ENCODE measurements around the gene ARTN.

Gene ARTN

GRCh38 chr1:43971336-43971980 is 37.9 kb downstream of the ARTN start:
- DNase-seq (ENCODE audit: low spot score): no peak

- peak; percentile 47 for DNase-seq (ENCODE audit: low spot score)
Observed at GRCh38 chr1:43973981-43974442, 40.4 kb downstream of the ARTN start.

- DNase-seq (ENCODE audit: low spot score): peak; percentile 93
Observed at GRCh38 chr1:43974443-43975248, 41.0 kb downstream of the ARTN start, which contains the start of gene ATP6V0B. Gene ATP6V0B, plus strand, starts transcription at chr1:43974960. Its CDS starts 81 bp downstream, at chr1:43975041.

DNA sequence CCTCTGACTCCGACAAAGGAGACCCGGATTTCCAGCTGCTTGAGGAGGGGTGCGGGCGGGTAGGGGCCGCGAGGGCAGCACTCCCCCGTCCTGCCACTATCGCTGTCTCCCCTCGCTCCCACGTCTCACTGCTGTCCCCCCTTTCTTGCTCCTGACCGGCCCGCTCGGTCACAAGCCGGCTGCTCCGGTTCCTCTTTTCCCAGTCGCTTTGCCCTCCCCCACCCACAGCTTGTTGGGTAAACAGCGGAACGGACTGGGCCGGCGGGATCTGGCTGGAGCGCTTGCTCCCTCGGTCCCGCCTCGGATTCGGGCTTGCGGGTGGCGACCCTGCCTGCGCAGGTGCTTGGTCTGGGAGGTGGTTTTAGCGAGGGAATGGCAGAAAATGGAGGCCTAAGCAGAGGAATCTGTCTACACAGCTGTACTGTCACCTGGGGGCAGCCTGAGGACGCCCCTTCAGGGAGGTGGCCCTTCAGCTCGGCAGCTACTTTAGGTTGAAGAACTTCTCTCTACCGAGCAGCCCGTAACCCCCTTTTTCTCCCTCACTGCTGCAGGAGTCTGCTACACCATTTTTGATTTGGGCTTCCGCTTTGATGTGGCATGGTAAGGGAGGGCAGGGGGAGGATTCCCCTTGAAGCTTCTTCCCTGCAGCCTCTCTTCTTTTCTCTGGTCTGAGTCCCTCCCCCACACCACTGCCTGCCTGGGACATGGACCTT is 41.8 kb downstream of the ARTN start:
- no peak for DNase-seq (ENCODE audit: low spot score)

DNA sequence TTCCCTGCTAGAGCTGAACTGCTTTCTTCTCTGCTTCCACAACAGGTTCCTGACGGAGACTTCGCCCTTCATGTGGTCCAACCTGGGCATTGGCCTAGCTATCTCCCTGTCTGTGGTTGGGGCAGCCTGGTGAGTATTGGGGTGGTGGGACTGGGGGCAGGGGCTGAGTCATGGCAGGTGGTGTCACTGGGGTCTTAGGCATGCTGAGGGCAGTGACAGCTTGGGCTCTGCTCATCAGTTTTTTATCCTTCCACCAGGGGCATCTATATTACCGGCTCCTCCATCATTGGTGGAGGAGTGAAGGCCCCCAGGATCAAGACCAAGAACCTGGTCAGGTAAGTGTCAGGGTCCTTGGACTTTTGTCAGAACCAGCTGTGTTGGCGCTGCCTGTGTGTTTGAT is 42.4 kb downstream of the ARTN start:
- DNase-seq (ENCODE audit: low spot score): no peak

DNA sequence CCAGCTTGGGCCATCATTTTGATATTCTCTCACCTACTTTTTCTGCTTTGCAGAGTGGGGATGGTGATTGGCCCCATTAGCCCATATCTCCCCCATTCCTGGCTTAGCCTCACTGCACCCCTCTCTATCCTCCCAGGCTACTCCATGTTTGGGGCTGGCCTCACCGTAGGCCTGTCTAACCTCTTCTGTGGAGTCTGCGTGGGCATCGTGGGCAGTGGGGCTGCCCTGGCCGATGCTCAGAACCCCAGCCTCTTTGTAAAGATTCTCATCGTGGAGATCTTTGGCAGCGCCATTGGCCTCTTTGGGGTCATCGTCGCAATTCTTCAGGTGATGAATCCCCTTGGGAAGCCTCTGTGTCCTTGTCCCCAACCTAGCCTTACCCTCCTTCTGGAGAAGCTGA is 43.3 kb downstream of the ARTN start:
- no peak for DNase-seq (ENCODE audit: low spot score)

DNA sequence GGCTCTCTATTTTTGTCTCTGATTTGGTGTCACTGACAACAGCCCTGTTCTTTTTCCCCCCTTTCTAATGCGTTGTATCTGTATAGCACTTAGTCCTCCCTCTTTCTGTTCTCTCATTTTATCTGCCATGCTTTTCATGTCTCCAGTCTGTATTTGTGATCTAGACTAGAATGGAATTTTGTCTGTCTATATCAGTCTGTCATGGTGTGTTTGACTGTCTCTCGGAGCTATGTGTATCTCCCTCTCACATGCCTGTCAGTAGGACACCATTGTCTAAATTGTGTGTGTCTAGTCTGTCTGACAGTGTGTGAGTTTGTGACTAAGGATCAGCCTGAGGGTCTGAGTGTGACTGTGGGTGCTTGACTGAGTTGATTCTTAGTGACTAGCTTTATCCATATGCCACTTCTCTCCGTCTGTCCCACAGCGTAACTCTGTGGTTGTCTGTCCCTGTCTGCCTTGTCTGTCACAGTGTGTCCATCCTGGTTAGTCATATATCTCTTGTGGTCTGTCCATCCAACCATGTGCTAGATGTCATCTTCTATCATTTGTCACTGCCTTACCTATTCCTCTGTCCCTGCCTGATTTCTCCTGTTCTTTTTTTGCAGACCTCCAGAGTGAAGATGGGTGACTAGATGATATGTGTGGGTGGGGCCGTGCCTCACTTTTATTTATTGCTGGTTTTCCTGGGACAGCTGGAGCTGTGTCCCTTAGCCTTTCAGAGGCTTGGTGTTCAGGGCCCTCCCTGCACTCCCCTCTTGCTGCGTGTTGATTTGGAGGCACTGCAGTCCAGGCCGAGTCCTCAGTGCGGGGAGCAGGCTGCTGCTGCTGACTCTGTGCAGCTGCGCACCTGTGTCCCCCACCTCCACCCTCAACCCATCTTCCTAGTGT is 44.0 kb downstream of the ARTN start:
- no peak for DNase-seq (ENCODE audit: low spot score)

- no peak for DNase-seq (ENCODE audit: low spot score)
Observed at GRCh38 chr1:43978264-43978550, 44.6 kb downstream of the ARTN start.

GRCh38 chr1:43978551-43979260 is 45.1 kb downstream of the ARTN start, which contains the start of gene B4GALT2:
Gene B4GALT2, plus strand, starts transcription at chr1:43979210. Its CDS starts 1,951 bp downstream, at chr1:43981161.
- DNase-seq (ENCODE audit: low spot score): peak; percentile 91

- DNase-seq (ENCODE audit: low spot score): no peak
Observed at GRCh38 chr1:43979261-43979527, 45.6 kb downstream of the ARTN start.

GRCh38 chr1:43979528-43980254 is 46.1 kb downstream of the ARTN start:
- peak; percentile 68 for DNase-seq (ENCODE audit: low spot score)

GRCh38 chr1:43980255-43981134 is 46.9 kb downstream of the ARTN start:
- DNase-seq (ENCODE audit: low spot score): no peak

DNA sequence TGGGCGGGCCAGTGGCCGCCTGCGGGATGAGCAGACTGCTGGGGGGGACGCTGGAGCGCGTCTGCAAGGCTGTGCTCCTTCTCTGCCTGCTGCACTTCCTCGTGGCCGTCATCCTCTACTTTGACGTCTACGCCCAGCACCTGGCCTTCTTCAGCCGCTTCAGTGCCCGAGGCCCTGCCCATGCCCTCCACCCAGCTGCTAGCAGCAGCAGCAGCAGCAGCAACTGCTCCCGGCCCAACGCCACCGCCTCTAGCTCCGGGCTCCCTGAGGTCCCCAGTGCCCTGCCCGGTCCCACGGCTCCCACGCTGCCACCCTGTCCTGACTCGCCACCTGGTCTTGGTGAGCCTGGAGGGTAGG is 47.5 kb downstream of the ARTN start:
- no peak for DNase-seq (ENCODE audit: low spot score)

DNA sequence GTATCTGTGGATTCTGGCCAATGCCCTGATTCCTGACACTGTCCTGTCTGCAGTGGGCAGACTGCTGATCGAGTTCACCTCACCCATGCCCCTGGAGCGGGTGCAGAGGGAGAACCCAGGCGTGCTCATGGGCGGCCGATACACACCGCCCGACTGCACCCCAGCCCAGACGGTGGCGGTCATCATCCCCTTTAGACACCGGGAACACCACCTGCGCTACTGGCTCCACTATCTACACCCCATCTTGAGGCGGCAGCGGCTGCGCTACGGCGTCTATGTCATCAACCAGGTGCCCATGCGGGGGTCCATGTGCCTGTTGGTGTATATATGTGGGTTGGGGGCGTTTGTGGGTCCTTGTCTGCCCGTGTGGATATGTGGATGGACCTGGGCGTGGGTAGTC is 48.0 kb downstream of the ARTN start:
- DNase-seq (ENCODE audit: low spot score): no peak

GRCh38 chr1:43982241-43982640 is 48.6 kb downstream of the ARTN start:
- DNase-seq (ENCODE audit: low spot score): no peak

- DNase-seq (ENCODE audit: low spot score): no peak
Observed at GRCh38 chr1:43982808-43983207, 49.2 kb downstream of the ARTN start.

- no peak for DNase-seq (ENCODE audit: low spot score)
Observed at GRCh38 chr1:43983253-43983899, 49.8 kb downstream of the ARTN start.

DNA sequence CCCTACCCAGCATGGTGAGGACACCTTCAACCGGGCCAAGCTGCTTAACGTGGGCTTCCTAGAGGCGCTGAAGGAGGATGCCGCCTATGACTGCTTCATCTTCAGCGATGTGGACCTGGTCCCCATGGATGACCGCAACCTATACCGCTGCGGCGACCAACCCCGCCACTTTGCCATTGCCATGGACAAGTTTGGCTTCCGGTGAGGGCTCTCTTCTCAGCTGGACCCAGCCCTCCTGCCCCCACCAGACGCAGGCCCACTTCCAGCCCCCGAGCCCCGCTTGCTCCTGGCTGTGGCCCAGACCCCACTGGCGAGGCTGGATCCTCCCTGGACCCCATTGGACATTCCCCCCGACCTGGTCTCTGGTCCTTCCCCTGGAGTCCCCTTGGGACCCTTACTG is 51.3 kb downstream of the ARTN start:
- no peak for DNase-seq (ENCODE audit: low spot score)

GRCh38 chr1:43985984-43986595 is 52.5 kb downstream of the ARTN start:
- no peak for DNase-seq (ENCODE audit: low spot score)
